Activated CD8-positive, alpha-beta memory T cell treated with anti-CD3 and anti-CD28 coated beads, Interleukin-2, amount 50 U/mL, for 4 hours (primary cell): ENCODE data around the gene RDH14.
A peak's percentile ranks its signal among the peaks of the same experiment; 100 is the strongest.

Source experiments
- DNase-seq: peaks from one replicate; pipeline ENCODE4 v3.0.0-alpha.2; 2020

RDH14 gene, protein sequence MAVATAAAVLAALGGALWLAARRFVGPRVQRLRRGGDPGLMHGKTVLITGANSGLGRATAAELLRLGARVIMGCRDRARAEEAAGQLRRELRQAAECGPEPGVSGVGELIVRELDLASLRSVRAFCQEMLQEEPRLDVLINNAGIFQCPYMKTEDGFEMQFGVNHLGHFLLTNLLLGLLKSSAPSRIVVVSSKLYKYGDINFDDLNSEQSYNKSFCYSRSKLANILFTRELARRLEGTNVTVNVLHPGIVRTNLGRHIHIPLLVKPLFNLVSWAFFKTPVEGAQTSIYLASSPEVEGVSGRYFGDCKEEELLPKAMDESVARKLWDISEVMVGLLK

GRCh38 chr2:18560031-18560796, at the start of gene RDH14:
RDH14 (minus strand) TSS chr2:18560653; CDS start chr2:18560572, 81 bp downstream.
- peak; percentile 96 for DNase-seq

DNA sequence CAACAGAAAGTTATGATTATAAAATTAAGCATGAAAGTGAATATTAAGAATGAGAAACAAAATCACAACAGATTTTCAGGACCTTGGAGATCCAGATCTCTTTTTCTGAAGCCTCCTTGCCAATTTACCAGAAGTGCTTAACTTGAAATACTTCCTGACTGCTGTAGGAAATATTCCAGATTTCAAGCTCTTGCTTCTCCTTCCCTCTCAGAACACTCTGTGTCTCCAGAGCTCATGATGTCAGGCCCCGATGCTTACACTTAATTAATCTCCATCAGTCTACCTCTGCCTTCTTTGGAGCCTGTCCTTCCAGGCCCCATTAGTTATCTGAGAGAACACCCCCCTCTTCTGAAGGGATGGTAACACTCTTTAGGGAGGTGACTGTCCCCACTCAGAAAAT, 49.6 kb upstream of the RDH14 start:
- DNase-seq = no peak

DNA sequence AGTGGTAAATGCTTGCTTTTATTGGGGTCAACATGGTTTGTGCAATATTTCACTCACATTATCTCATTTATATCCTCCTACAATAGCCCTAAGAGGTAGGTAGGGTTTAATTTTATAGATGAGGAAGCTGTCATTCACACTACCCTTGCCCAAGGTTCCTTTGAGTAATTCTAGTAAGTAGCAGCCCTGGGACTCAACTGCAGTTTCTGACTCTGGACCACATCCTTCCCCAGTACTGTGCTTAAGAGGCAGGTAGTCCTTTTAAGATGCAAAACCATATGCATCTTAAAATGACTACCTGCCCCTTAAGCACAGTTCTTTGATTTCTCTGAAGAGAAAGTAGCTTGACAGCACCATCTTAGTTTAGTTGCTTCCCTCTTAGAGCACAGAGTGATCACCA, 44.7 kb upstream of the RDH14 start:
- DNase-seq = no peak

DNA sequence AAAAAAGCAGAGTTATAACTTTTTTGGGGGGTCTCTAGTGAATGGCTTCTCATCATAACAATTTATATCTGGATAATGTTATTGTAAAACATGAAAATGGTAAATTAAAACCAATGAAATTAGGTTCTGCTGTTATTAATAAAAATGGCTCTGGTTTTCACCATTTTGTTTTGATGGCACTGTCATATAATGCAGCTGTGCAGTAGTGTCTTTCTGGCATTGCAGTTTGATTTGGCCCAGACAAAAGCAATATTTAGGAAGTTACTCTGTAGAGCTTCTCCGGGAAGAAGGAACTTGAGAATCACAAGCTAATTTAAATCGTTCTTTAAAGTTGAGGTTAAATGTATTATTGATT, 44.1 kb upstream of the RDH14 start:
- no peak for DNase-seq

- DNase-seq = no peak
Observed at GRCh38 chr2:18603854-18604530, 43.5 kb upstream of the RDH14 start.

DNA sequence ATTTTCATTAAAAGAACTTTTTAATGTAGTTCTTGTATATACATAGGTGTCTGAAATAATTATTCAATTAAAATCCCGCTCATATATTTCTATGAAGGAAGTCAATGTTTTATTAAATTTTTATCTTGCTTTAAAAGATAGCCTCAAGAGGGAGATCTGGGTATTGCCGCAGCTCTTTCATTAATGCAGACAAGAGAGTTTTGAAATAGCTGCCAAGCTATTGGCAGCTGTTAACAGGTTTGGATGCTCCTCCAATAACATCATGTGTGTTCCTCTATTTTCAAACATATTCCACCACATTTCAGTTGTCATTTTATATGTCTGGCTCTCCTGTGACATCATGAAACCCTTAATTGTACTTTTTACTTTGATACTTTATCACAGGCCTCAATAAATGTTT, 41.8 kb upstream of the RDH14 start:
- DNase-seq = no peak

DNA sequence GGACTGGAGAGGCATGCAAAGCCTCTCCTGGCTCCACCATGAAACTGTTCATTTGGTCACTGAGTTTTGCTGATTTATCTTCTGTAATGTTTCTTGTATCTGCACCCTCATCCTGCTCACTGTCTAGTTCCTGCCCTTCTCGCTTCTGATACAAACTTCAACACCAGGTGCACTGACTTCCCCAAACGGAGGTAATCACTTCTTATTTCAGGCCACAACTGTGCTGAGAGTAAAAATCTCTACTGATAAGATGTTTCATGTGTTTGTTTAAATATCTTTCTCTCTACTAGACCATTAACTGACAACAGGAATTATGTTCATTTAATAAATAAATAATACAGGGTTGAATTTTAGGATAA, 39.8 kb upstream of the RDH14 start:
- no peak for DNase-seq

DNA sequence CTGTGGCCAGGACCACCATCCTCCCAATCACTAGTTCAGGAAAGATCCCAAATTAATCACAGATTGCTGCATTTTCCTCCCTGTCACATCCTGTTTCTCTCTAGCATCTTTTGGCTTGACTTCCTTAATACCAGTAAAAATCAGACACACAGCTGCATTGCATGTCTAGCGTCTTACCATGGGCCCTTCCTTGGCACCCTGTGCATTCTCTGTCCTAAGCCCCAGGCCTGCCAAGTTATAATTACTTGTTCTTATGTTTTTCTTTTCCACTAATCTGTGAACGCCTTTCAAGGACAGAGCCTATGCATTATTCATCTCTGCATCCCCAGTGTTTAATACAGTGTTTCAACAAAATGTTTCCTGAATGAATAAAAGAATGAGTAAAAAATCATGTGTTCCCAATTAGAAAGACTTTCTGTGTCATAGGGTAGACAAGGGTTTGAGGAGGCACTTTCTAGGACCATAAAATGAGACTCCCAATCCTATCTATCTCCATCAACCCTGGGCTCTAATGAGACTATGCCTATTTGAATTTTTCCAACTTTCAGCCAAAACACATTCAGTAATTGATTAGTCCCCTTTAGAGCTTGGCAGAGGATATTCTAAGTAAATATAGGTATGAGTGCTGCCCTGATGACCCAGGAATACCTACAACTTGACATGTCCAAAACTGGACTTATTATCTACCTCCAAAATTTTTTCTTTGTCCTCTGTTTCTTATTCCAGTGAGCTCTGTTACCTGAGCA, 39.2 kb upstream of the RDH14 start:
- DNase-seq = no peak

- no peak for DNase-seq
Observed at GRCh38 chr2:18598848-18599484, 38.5 kb upstream of the RDH14 start.

DNA sequence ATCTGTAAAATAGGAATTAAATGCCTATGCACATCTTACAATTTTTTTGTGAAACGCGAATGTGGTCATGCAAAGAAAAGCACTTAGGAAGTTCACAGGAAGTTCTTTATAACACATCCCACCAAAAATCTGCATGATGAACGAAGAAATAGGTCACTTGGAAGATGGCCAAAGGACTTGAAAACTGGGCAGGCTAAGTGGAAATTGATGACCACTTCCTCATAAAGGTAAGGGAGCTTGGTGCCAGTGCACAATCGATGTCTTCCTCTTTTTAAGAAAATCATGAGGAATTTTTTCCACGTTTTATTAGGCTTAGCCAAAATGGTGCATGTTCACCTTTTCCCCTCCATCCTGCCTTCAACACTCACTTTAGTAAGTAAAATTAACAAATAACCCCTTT, 37.2 kb upstream of the RDH14 start:
- DNase-seq = no peak

- no peak for DNase-seq
Observed at GRCh38 chr2:18596993-18597392, 36.5 kb upstream of the RDH14 start.

- no peak for DNase-seq
Observed at GRCh38 chr2:18593496-18593895, 33.0 kb upstream of the RDH14 start.

DNA sequence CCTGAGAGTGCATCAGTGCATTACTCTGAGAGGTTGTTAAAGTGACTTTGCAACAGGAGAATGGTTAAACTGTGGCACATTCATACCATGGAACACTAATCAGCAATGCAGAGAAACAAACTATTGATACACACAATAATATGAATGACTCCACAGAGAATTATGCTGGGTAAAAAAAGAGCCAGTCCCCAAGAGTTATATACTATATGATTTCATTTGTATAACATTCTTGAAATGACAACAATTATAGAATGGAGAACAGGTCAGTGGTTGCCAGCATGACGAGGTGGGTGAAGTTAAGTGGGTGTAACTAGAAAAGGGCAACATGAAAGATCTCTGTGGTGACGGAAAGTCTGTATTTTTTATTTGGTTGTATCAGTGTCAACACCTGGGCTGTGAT, 31.9 kb upstream of the RDH14 start:
- DNase-seq = no peak

DNA sequence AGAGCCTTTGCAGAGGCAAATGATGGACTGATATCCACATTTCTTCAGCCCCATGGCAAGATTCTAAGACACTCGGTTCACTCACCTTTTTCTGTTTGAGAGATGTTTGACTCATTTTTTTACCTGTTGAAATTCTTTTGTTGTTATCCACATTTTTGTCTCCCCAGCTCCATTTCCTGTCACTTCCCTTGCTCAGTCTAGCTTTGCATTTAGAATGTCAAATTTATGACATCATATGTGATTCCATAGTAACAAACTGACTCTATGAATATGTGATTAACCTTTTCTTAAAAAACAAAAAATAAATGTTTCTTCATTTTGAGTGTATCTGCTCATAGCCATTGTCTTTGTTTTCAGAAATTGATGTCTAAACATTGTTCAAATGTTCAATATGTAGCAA, 28.9 kb upstream of the RDH14 start, which contains the start of gene NT5C1B:
Gene NT5C1B (minus strand): TSS at position 216 of the 400 bp plus-strand sequence. CDS start 101 bp downstream, at position 115.
- DNase-seq = no peak

DNA sequence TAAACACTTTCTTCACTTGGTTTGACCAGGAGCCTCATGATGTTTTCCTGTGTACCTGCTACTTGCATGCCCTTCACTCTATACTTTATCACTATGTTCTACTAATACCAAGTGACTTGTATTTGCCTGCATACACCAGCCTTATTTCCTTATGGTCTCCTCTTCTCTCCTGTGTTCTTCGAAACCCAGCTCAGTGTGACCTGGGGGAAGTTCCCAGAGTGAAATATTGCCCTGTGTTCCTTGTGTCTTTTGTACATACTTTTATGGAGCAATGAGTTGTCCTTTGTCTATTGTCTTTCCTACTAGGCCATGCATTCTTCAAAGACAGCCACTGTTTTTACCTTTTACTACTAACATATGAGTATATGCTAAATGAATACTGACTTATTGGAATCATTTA, 28.3 kb upstream of the RDH14 start:
- no peak for DNase-seq

- no peak for DNase-seq
Observed at GRCh38 chr2:18588049-18588448, 27.6 kb upstream of the RDH14 start.

GRCh38 chr2:18585526-18585925, 25.1 kb upstream of the RDH14 start:
- no peak for DNase-seq

GRCh38 chr2:18584608-18584954, 24.1 kb upstream of the RDH14 start:
- no peak for DNase-seq

- DNase-seq = no peak
Observed at GRCh38 chr2:18583905-18584607, 23.6 kb upstream of the RDH14 start.

DNA sequence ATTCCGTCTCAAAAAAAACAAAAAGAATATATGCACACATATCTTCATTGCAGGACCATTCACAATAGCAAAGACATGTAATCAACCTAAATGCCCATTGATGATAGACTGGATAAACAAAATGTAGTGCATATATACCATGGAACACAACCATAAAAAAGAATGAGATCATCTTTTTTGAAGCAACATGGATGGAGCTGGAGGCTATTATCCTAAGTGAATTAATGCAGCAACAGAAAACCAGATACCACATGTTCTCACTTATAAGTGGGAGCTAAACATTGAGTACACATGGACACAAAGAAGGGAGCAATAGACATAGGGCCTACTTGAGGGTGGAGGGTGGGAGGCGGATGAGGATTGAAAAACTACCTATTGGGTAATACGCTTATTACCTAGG, 20.2 kb upstream of the RDH14 start:
- no peak for DNase-seq

- DNase-seq = no peak
Observed at GRCh38 chr2:18578033-18578432, 17.6 kb upstream of the RDH14 start.

- no peak for DNase-seq
Observed at GRCh38 chr2:18566145-18566769, 5.8 kb upstream of the RDH14 start.
